Measurements from ENCODE around the gene OSBPL9.

GRCh38 chr1:51569284-51570062, 47.4 kb upstream of the OSBPL9 start:
- TF ChIP-seq, protein P1, sequence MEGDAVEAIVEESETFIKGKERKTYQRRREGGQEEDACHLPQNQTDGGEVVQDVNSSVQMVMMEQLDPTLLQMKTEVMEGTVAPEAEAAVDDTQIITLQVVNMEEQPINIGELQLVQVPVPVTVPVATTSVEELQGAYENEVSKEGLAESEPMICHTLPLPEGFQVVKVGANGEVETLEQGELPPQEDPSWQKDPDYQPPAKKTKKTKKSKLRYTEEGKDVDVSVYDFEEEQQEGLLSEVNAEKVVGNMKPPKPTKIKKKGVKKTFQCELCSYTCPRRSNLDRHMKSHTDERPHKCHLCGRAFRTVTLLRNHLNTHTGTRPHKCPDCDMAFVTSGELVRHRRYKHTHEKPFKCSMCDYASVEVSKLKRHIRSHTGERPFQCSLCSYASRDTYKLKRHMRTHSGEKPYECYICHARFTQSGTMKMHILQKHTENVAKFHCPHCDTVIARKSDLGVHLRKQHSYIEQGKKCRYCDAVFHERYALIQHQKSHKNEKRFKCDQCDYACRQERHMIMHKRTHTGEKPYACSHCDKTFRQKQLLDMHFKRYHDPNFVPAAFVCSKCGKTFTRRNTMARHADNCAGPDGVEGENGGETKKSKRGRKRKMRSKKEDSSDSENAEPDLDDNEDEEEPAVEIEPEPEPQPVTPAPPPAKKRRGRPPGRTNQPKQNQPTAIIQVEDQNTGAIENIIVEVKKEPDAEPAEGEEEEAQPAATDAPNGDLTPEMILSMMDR (conservative IDR thresholded peaks at IDR 0.05; ENCODE audit: low read depth, low read length) = peak; percentile 49
- TF ChIP-seq EZH2 (IDR thresholded peaks at IDR 0.05; ENCODE audit: borderline replicate concordance, low read depth, low read length, poor library complexity, severe bottlenecking) = no peak

All from A673 (cell line).